KBM-7 (cell line): Measurements from ENCODE around the gene NAPB.
"Not testable (repeated sequence)": the region's sequence is repeated elsewhere in the genome, so short reads cannot be mapped to it uniquely, and the experiment has no call there.

Source experiments
- DNase-seq: peaks from one replicate; pipeline ENCODE4 v3.0.0-alpha.2; 2015
- in situ Hi-C: fragments of 300-500 bp; cut with MboI; formaldehyde crosslinking; loops from 2 replicates; pipeline ENCODE4 v1.14.3; 2020; ENCODE audit warnings: low sequenced_read_pairs, low pct_unique_long_range_greater_than_20kb, mixed read lengths

The NAPB gene

GRCh38 chr20:23420943-23421931 lies at the start of gene NAPB:
NAPB (minus strand) TSS chr20:23421488; CDS start chr20:23421402, 86 bp downstream.
- in situ Hi-C loops = no loop called here
- peak; percentile 92 for DNase-seq

GRCh38 chr20:23466961-23467360 lies 45.7 kb upstream of the NAPB start:
- in situ Hi-C loops, DNase-seq: not testable (repeated sequence)

GRCh38 chr20:23461180-23461579 lies 39.9 kb upstream of the NAPB start:
- DNase-seq = no peak
- in situ Hi-C loops = no loop called here

GRCh38 chr20:23459461-23460150 lies 38.3 kb upstream of the NAPB start:
- in situ Hi-C loops = no loop called here
- no peak for DNase-seq

GRCh38 chr20:23456873-23457272 lies 35.6 kb upstream of the NAPB start:
- in situ Hi-C loops = no loop called here
- no peak for DNase-seq

GRCh38 chr20:23456409-23456808 lies 35.1 kb upstream of the NAPB start:
- in situ Hi-C loops = no loop called here
- DNase-seq = no peak

- in situ Hi-C loops = no loop called here
- no peak for DNase-seq
Measured at GRCh38 chr20:23455639-23456038, 34.4 kb upstream of the NAPB start.

GRCh38 chr20:23454816-23455215 lies 33.5 kb upstream of the NAPB start:
- in situ Hi-C loops = no loop called here
- no peak for DNase-seq

- in situ Hi-C loops = no loop called here
- DNase-seq = no peak
Measured at GRCh38 chr20:23453549-23454543, 32.6 kb upstream of the NAPB start.

GRCh38 chr20:23452776-23453175 lies 31.5 kb upstream of the NAPB start, which contains the start of gene CST11:
CST11 (minus strand) TSS chr20:23452876; CDS start chr20:23452811, 65 bp downstream.
- DNase-seq = no peak
- in situ Hi-C loops = no loop called here

- in situ Hi-C loops = no loop called here
- DNase-seq = no peak
Measured at GRCh38 chr20:23451956-23452487, 30.7 kb upstream of the NAPB start.

GRCh38 chr20:23450877-23451276 lies 29.6 kb upstream of the NAPB start:
- in situ Hi-C loops = no loop called here
- DNase-seq = no peak

- peak; percentile 36 for DNase-seq
- in situ Hi-C loops = no loop called here
Measured at GRCh38 chr20:23449421-23449820, 28.1 kb upstream of the NAPB start.

- in situ Hi-C loops = no loop called here
- DNase-seq = no peak
Measured at GRCh38 chr20:23448167-23448566, 26.9 kb upstream of the NAPB start.

GRCh38 chr20:23446505-23446904 lies 25.2 kb upstream of the NAPB start:
- peak; percentile 67 for DNase-seq
- in situ Hi-C loops = no loop called here

- in situ Hi-C loops = no loop called here
- DNase-seq = no peak
Measured at GRCh38 chr20:23445596-23446217, 24.4 kb upstream of the NAPB start.

- in situ Hi-C loops = no loop called here
- DNase-seq = no peak
Measured at GRCh38 chr20:23444859-23445258, 23.6 kb upstream of the NAPB start.

- in situ Hi-C loops = no loop called here
Measured at GRCh38 chr20:23442436-23442835, 21.1 kb upstream of the NAPB start.

More at GRCh38 chr20:23442436-23442835, 21.1 kb upstream of the NAPB start:
- DNase-seq = no peak
